Choroid plexus epithelial cell (primary cell): ENCODE data around the gene PLTP.

Experiments used
- DNase-seq: peaks from one replicate; pipeline ENCODE4 v3.0.0-alpha.2; 2010; ENCODE audit warnings: low read depth
- H3K4me3 ChIP-seq: 2 replicates; pipeline ENCODE4 v1.5.1; 2011; ENCODE audit warnings: low read depth, mild to moderate bottlenecking, control low read depth, low read length, moderate library complexity
- TF ChIP-seq, protein P1 (sequence below): conservative IDR thresholded peaks from 2 replicates; pipeline ENCODE4 v1.5.1; 2011; ENCODE audit warnings: low read depth, mild to moderate bottlenecking, control low read depth, inconsistent platforms, low read length, moderate library complexity

Gene PLTP

DNA sequence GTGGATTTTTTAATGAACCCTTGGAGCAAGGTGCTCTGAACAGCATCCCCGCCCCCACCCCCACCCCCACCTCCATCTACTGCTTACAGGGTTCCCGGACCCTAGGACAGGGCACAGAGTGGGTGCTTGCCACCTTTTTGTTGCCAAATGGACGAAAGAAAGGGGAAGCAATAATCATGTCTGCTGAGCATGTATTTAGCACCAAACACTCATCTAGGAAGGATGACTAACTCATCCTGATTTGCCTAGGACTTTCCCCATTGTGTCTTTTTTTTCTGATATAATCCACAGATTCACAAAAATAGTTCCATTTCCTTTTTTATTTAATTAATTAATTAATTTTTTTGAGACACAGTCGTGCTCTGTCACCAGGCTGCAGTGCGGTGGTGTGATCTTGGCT is 1.2 kb upstream of the PLTP start:
- TF ChIP-seq, protein P1, sequence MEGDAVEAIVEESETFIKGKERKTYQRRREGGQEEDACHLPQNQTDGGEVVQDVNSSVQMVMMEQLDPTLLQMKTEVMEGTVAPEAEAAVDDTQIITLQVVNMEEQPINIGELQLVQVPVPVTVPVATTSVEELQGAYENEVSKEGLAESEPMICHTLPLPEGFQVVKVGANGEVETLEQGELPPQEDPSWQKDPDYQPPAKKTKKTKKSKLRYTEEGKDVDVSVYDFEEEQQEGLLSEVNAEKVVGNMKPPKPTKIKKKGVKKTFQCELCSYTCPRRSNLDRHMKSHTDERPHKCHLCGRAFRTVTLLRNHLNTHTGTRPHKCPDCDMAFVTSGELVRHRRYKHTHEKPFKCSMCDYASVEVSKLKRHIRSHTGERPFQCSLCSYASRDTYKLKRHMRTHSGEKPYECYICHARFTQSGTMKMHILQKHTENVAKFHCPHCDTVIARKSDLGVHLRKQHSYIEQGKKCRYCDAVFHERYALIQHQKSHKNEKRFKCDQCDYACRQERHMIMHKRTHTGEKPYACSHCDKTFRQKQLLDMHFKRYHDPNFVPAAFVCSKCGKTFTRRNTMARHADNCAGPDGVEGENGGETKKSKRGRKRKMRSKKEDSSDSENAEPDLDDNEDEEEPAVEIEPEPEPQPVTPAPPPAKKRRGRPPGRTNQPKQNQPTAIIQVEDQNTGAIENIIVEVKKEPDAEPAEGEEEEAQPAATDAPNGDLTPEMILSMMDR: no peak
- H3K4me3 ChIP-seq: no peak overlapping the region
- no peak for DNase-seq

DNA sequence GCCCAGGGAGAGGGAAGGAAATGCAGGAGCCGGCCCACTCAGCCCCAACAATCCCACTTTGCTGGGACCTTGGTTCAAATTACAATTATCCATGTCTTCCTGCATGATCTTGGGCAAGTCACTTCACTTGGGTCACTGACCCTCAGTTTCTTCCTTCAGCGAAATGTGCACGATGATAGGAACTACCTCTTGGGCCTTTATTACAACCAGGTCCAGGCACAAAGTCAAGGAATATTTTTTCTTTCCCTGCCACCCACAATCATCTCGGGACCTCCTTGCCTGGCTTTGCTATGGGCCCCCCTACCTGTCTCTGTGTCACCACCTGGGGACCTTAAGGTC is 358 bp upstream of the PLTP start:
- DNase-seq: no peak
- H3K4me3 ChIP-seq: peak overlapping the region; percentile 80
- TF ChIP-seq, protein P1: no peak

DNA sequence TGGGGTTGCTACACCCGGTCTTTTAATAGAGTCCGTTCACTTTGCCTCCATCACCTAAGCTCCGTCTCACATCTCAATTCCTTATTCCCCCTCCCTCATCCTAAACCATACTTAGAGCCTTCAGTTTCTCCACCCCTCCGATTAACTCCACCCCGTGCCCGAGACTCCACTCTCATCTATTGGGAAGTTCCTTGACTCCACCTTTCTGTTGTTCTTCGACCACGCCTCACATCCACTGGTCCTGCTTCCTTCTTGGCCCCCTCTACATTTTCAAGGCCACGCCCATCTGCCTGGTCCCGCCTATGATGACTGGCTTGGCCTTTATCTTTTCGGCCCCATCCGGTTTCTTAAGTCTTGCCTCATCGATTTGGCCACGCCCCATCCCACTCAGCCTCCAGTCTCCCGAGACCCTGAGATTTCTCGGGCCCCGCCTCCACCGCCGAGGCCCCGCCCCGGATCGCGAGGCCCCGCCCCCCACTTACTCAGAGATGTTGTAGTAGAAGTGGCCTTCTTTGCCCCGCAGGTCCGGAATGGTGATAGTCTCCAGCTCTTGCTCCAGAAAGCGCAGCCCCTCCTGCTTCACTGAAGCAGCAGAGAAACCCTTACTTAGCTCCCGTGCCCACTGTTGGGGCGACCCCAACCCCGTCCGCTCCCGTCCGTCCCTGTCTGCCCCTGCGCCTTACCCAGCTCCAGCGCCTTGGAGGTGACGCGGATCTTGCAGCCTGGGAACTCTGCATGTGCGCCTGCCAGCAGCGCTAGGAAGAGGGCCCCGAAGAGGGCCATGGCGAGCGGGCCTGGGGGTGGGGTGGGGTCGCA is 1.1 kb downstream of the PLTP start:
- peak; percentile 100 for DNase-seq
- H3K4me3 ChIP-seq: peak overlapping the region; percentile 80
- TF ChIP-seq, protein P1: no peak

DNA sequence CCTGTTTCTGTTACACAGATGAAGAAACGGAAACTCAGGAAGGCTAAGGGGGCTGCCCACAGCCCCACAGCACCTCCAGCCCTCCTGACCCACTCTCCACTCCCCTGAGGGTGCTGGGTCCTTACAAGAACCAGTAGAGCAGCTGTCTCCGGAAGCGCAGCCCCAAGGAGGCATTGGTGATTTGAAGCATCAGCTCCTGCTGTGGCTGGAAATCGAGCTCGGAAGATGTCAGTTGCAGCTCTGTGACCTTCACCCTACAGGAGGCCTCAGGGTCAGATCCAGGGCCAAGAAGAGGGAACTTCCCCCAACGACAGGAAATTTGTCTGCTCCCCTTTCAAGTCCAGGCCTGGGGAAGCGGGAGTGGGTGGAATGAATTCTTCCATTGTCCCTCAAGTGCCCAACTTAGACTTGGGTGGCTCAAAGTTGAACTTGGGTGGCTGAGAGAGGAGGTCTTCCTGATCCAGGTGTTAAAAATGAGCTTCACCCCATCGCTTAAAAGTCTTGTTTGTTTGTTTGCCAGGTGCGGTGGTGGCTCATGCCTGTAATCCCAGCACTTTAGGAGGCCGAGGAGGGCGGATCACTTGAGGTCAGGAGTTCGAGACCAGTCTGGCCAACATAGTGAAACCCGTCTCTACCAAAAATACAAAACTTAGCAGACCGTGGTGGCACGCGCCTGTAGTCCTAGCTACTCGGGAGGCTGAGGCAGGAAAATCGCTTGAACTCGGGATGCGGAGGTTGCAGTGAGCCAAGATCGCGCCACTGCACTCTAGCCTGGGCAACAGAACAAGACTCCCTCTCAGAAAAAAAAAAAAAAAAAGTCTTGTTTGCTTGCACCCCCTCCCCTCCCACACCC is 1.9 kb downstream of the PLTP start:
- no peak for DNase-seq
- peak overlapping the region; percentile 47 for H3K4me3 ChIP-seq

DNA sequence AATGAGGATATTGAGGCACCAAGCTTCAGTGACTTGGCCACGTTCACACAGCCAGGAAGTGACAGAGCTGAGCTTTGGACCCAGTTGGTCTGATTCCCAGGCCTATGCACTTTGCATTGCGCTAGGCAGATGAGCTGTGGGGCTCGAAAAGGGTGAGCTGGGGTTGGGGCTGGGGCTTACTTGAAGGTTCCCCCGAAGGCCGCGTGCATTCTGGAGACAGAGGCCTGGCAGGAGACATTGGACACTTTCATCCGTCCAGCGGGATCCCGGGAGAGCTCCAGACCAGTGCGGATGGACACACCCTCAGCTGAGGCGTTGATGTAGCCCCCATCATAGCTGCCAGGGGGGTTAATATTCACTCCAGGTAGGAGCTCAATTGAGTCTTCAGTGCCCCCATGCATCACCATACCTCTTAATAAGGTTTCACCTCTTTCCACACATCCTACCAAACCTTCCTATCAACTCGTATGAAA is 2.6 kb downstream of the PLTP start:
- peak overlapping the region; percentile 39 for H3K4me3 ChIP-seq
- DNase-seq: no peak
- TF ChIP-seq, protein P1: no peak

More for the DNA sequence above, 1.9 kb downstream of the PLTP start:
- TF ChIP-seq, protein P1: no peak

DNA sequence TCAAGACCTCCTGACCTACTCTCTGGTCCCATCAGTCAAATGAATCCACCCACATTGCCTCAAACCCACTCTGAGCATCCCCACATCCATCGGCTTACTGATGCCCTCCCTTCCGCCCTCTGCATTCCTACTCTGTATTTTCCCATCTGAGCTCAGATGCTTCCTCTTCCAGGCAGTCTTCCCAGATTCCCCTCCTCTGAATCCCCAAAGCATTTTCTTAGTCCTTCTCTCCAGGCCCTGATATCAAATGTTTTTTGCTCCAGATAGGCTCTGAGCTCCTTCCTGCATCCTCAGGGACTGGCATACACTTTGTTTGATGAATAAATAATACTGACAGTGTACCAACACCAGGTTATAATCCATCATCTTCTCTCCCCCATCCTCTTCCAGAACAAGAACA is 3.9 kb downstream of the PLTP start:
- no peak overlapping the region for H3K4me3 ChIP-seq
- TF ChIP-seq, protein P1: no peak
- no peak for DNase-seq
